Activated gamma-delta T cell treated with anti-CD3 and anti-CD28 coated beads, Interleukin-2, amount 50 U/mL, for 16 hours (primary cell): ENCODE data around the gene CTSD.

ENCODE experiments used
- DNase-seq: peaks from one replicate; pipeline ENCODE4 v3.0.0-alpha.2; 2020; ENCODE audit warnings: low read depth

CTSD gene

GRCh38 chr11:1755692-1756561 is 7.8 kb downstream of the CTSD start:
- DNase-seq = no peak

- no peak for DNase-seq
Observed at GRCh38 chr11:1755344-1755691, 8.4 kb downstream of the CTSD start.

GRCh38 chr11:1754376-1755150 is 9.2 kb downstream of the CTSD start:
- no peak for DNase-seq

GRCh38 chr11:1753929-1754305 is 9.8 kb downstream of the CTSD start:
- DNase-seq = no peak

DNA sequence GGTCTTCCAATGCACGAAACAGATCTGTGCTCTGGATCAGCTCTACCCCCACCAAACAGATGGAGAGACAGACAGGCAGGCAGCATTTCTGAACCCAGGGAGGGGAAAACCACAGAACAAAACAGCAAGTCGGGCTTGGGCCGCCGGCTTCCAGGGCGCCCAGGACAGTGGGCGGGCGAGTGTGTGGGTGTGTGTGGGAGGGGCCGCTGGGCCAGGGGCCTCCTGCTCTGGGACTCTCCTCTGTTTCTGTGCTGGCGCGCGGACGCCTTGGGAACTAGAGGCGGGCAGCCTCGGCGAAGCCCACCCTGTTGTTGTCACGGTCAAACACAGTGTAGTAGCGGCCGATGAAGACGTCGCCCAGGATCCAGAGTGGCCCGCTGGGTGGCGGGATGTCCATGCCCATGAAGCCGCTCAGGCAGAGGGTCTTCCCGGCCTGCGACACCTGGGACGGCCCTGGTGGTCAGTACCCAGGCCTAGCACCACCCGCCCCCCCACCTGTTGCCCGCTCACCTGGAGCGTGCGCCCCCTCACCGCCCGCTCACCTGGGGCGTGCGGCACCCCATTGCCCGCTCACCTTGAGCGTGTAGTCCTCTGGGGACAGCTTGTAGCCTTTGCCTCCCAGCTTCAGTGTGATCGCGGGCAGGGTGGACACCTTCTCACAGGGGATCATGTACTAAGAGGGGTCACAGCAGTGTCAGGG is 10.3 kb downstream of the CTSD start:
- no peak for DNase-seq

DNA sequence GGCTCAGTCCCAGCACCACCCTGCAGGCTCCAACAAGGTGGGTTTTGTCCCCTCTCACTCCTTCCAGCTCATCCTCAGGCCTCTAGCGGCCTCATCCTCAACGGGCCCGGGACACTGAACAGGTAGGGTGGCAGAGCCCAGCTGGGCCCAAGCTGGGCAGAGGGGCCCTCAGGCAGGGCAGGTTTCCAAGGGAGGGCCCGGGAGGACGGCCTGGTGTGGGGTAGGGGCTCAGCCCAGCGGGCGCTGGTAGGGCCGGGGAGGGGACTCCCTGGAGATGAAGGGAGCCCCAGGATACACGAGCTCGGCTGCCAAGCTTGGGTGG is 10.9 kb downstream of the CTSD start:
- no peak for DNase-seq

DNA sequence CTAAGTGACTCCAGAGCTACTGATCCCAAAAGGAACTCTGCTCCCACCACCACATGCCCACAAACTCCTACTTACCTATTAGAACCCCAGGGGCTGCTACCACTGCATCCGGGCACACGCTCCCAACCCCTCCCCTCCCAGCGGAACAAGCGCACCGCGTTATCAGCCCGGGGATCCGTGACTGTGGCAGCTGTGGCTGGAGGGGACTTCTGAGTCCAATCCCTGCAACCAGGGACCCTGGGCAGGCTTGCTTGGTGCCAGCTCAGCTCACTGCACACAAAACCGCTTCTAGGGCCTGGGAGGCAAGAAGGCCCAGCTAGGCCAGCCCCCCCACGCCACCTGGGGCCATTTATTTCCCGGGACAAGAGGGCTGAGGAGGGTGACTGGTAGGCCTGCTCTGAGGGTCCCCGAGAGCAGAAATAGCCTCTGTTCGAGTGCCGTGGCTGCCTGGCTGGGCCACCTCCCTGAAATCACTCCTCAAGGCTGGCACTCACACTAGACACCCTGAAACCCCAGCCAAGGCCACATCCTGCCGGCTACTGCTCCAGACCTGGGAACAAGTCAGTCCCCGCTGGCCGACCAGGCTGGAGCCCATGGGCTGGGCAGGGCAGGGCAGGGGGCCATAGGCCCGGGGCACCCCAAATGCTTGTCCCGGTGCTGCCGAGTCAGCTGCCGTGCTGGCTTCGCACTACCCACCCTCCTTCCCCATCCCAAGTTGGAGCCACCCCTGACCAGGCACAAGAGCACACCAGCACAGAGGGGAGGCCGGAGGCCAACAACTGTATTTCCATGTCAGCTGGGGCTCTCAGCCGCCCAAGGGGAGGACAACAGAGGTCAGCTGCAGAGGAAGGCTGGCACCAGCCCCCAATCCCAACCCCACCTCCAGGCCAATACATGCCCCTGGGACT is 11.5 kb downstream of the CTSD start:
- DNase-seq = no peak

DNA sequence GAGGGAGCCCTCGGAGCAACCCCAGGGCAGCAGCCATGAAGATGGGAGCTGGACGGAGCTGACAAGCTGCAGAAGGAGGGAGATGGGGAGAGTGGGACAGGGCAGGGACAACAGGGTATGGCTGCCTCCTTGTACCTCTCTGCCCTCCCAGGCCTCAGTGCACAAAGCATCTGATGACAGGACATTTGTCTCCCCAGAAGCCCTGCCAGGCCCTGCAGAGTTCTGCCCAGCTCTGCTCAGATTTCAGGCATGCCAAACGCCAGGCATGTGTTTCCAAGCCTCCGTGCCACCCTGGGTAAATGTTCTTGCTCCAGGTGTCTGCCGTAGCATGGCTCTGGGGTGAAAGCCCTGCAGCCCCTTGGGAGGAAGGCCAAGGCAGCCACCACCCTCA is 12.2 kb downstream of the CTSD start:
- DNase-seq = no peak

- DNase-seq = no peak
Observed at GRCh38 chr11:1750840-1751530, 12.7 kb downstream of the CTSD start.

DNA sequence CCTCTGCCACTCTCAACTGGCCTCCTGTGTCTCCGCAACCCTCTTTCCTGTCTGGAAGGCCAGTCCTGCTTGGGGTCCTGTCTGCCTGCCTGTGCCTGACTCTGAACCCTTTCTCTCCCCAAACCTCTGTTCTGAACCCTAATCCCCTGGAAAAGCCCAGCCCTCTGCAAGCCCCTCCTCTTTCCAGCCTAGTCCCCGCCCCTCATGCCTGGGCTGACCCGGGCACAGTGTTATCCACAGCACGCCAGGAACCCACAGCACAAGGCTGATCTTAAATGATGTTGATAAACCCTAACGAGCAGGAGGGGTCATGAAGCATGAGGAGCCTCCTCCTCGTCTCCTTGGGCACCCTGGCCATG is 13.3 kb downstream of the CTSD start, which contains the start of gene IFITM10:
TSS of gene IFITM10 (minus strand) at position 115 of the 359 bp plus-strand sequence. CDS start 153 bp downstream, outside the sequence.
- no peak for DNase-seq

GRCh38 chr11:1749395-1750351 is 14.1 kb downstream of the CTSD start:
- DNase-seq = no peak

DNA sequence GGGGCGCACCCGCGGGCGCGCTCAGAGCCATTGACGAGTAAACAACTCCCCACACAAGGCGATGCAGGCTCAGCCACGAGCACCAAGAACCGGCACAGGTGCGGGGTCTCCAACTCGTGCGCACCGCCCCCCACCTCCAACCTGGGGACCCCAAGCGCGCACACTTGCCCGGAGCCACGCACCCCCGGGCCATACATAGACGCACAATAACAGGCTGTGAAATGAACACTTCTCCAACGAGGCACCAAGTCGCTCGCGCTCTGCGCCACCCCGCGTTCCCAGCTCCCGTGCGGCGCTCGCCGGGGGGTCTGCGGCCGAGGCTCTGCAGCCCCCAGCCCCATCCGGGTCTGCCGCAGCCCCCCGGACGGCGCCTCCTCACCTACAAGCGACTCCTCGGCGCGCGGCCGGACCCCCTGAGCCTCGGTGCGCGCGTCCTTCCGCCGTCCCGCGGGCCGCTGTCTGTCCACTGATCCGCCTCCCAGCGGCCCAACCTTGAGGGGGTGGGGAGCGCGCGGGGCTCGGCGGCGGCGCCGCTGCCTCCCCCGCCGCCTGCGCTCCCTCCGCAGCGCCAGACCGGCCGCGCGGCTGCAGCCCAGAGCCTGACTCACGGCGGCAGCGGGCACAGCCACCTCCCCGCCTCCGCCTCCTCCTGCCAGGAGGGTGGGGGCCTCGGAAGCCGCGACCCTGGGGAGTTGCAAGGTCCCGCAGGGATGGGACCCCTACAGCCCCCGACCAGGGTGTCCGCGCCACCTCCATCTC is 14.9 kb downstream of the CTSD start:
- DNase-seq = no peak

DNA sequence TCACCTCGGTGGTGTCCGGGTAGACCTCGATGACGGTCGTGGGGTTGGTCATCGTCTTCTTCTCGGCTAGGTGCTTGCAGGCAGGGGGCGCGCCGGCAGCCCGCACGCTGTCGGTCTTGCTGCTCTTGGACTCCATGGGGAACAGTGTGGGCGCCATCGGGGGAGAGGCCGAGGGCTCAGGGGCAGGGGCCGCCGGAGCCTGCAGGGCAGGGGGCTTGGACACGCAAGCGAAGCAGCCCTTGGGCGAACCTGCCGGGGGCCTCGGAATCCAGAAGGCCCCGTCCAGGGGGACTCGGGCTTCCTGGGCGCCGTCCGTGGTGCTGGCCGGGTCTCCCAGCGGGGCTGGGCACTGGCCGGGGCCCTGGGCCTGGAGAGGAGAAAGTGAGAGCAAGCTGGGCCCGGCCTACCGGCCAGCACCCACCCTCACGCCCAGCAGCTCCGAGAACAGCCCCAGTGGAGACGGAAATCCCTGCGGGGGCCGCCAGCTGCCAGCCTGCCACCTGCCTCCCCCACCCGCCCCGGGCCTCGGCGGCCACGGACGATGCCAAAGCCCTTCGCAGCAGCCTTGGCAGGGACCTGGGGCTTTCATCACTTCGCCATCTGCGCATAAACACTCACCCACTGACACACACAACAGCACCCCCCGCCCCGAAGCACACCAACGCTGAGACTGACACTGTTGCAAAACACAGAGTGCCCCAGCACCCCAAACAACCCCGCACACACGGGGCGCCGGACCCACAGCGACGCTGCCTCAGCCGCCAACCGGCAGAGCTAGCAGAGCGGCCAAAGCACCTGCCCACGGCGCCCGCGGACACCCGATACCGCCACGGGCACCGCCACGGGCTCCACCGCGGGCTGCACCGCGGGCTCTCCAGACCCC is 15.7 kb downstream of the CTSD start:
- no peak for DNase-seq

DNA sequence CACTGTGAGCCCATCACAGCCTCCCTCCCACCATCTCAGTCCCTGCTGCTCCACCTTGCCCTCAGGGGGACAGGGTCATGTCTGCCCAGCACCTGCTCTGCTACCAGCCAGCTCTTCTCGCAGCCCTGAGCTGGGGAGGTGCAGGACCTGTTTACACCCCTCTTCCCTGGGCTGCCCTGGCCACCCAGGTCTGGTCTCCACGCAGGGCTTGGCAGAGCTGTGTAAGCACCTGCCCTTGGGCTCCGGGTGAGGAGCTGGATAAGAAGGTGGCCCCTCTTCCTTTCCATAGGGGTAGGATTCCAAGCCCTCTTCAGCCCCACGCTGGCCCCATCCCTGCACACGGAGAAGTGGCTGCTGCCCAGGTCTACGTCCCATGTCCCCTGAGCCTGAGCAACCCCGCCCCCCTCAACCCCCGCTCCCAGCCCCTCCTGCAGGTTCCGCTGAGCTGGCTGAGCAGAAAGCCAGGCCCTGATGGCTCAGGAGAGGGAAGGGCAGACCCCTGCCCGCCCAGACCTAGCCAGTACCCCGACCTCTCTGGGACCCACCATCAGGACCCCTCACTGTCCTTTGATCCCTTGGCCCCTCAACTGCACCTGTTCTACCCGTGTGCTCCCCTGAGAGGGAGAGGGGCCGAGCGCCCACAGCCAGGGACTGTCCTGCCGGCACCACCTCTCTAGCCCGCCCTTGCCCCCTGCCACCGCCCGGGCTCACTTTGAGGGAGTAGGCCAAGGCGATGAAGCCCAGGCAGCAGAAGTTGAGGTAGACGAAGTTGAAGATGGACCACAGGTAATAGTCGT is 16.6 kb downstream of the CTSD start:
- DNase-seq = no peak

DNA sequence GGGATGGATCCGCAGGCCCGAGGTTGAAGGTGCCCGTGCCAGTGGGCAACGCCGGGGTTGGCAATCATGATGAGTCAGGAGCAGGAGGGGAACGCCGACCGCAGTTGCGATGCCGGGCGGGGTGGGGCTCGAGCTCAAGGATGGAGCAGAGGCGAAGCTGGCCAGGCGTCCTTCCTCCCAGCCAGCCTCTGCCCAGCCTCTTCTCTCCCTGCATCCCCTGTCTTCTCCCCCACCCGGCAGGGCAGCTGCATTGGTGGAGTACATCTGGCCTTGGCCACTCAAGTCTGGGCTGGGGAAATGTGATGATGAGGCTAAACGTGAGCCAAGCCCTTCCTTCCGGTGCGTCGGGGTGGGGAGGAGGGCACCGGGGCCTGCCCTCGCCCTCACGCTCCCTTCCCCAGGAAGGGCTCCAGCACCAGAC is 17.2 kb downstream of the CTSD start:
- no peak for DNase-seq

- no peak for DNase-seq
Observed at GRCh38 chr11:1745701-1746320, 17.9 kb downstream of the CTSD start.
